ENCODE measurements around the gene ARL15. TPM values are rescaled to one million over a fixed set of nuclear protein-coding genes. Genes with fewer than 3 reads are reported as not detected.
"Not testable (repeated sequence)": the region's sequence is repeated elsewhere in the genome, so short reads cannot be mapped to it uniquely, and the experiment has no call there.

The ARL15 gene
- total RNA-seq, 4 donors from 2014 or later = 36.2 to 338 (median 69.0) TPM

DNA sequence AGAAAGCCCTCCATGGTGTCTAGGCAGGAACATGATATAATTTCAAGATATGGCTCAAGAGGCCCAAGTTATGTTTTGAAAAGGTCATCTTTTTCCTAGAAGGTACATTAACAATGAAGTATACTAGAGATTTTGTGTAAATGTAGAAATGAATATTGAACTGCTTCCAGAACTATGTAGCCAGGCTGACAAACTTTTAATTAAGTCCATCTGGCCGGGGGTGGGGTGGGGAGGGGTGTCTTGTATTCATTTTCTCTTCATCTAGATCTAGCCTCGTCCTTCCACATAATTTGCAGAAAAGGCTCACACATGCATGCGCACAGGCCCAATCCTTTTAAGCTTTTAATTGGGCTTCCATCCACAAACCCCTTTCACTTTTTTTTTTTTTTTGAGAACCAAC, 323.3 kb downstream of the ARL15 start:
- Histone ChIP-seq H3K27me3 (no peaks in the 10 kb centered on the region), H3K4me1 (no peaks in the 10 kb centered on the region), H3K4me3 (no peak overlapping the region), H3K36me3 (no peaks in the 10 kb centered on the region), H3K27ac (no peak overlapping the region), H3K9me3 (no peaks in the 10 kb centered on the region)
- intact Hi-C loops (cut with DNase I; ENCODE audit: low total_unique reads) = no loop called here
- TF ChIP-seq POLR2A (IDR thresholded peaks at IDR 0.05) (no peak), CTCF (IDR thresholded peaks at IDR 0.05) (no peak)
- DNase-seq = no peak

- TF ChIP-seq CTCF (IDR thresholded peaks at IDR 0.05) (no peak), POLR2A (IDR thresholded peaks at IDR 0.05) (no peak)
- DNase-seq = no peak
- H3K36me3 ChIP-seq = no peaks in the 10 kb centered on the region
- H3K27me3 ChIP-seq = no peaks in the 10 kb centered on the region
- intact Hi-C loops (cut with DNase I; ENCODE audit: low total_unique reads) = no loop called here
- no peaks in the 10 kb centered on the region for H3K4me1 ChIP-seq
- no peak overlapping the region for H3K4me3 ChIP-seq
- H3K9me3 ChIP-seq = no peaks in the 10 kb centered on the region
- H3K27ac ChIP-seq = no peak overlapping the region
Observed at GRCh38 chr5:53985796-53986195, 324.6 kb downstream of the ARL15 start.

DNA sequence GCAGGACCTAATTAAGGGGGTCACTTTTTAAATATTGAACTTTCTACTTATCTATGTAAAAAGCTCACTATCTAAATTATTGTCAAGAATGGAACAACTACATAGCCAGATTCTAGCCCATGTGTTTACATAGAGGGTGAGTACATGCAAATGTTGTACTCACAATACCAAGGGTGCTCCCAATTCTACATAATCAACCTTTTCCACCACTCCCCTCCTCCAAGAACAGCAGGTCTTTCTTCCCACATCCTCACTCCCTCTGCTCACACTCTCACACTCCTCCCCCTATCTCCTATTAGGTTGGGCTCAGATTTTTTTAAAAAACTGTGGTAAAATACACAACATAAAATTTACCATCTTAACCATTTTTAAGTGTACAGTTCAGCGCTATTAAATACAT, 325.4 kb downstream of the ARL15 start:
- H3K27ac ChIP-seq = no peak overlapping the region
- H3K4me1 ChIP-seq = no peaks in the 10 kb centered on the region
- no peak overlapping the region for H3K4me3 ChIP-seq
- H3K27me3 ChIP-seq = no peaks in the 10 kb centered on the region
- TF ChIP-seq CTCF (IDR thresholded peaks at IDR 0.05) (no peak), POLR2A (IDR thresholded peaks at IDR 0.05) (no peak)
- intact Hi-C loops (cut with DNase I; ENCODE audit: low total_unique reads) = no loop called here
- H3K9me3 ChIP-seq = no peaks in the 10 kb centered on the region
- no peak for DNase-seq
- H3K36me3 ChIP-seq = no peaks in the 10 kb centered on the region

DNA sequence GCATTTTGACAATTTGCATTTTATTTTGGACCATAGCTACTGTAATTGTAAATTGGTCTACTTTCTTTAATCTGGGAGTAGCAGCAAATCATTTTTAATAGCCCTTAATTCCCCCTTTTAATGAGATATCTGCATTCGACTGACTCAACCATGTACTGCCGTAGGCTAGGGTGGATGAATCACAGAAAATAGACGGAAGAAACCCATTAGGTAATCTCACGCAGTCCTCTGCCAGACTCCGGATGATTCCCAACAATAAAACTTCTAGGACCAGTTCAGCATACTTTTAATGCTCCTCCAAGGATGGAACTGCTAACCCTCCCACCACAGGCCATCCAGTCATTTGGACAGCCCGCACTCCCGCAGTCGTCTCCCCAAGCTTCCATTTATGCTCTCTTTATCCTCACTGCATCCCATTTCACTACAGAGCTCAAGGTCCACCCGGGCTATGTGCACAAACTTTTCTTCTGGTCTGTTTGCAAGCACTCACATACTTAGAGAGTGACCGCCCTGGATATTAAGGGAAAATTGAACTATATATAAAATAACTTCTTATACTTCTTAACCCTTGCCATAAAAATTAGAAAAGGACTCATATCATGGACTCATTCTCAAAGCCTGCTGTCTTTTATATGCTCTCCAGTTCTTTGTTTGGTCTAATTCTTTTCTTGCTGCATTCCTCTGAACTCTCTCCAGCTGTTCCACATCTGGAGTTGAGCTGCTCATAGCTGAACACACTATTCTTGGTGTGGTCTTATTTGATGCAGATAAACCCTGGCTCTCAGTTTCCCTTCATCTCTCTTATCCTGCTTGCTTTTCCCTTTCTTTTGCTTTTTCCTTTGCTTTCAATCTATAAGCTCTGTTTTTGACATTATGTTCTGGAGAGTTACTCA, 326.6 kb downstream of the ARL15 start:
- Histone ChIP-seq H3K27me3 (no peaks in the 10 kb centered on the region), H3K4me1 (no peaks in the 10 kb centered on the region), H3K4me3 (no peak overlapping the region), H3K9me3 (no peaks in the 10 kb centered on the region), H3K36me3 (no peaks in the 10 kb centered on the region), H3K27ac (no peak overlapping the region)
- TF ChIP-seq CTCF (IDR thresholded peaks at IDR 0.05) (no peak), POLR2A (IDR thresholded peaks at IDR 0.05) (no peak)
- intact Hi-C loops (cut with DNase I; ENCODE audit: low total_unique reads) = no loop called here
- no peak for DNase-seq

DNA sequence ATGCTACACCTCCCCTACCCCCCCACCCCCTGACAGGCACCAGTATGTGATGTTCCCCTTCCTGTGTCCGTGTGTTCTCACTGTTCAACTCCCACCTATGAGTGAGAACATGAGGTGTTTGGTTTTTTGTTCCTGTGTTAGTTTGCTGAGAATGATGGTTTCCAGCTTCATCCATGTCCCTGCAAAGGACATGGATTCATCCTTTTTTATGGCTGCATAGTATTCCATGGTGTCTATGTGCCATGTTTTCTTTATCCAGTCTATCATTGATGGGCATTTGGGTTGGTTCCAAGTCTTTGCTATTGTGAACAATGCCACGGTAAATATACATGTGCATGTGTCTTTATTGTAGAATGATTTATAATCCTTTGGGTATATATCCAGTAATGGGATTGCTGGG, 328.1 kb downstream of the ARL15 start:
- H3K36me3 ChIP-seq; H3K4me3 ChIP-seq; intact Hi-C loops (cut with DNase I; ENCODE audit: low total_unique reads); DNase-seq; H3K27me3 ChIP-seq; H3K9me3 ChIP-seq; H3K27ac ChIP-seq; H3K4me1 ChIP-seq: not testable (repeated sequence)
